ENCODE measurements around the gene P2RY4.
"Not testable (repeated sequence)": the region's sequence is repeated elsewhere in the genome, so short reads cannot be mapped to it uniquely, and the experiment has no call there.

P2RY4 gene

GRCh38 chrX:70226687-70227086 is 33.3 kb downstream of the P2RY4 start:
- TF ChIP-seq CSDC2 (CRISPR knock-in tag; IDR thresholded peaks at IDR 0.05) (no peak), SNAI2 (CRISPR knock-in tag; IDR thresholded peaks at IDR 0.05) (no peak), TOX (CRISPR knock-in tag; IDR thresholded peaks at IDR 0.05; ENCODE audit: borderline replicate concordance) (no peak), ZNF565 (CRISPR knock-in tag; conservative IDR thresholded peaks at IDR 0.05; ENCODE audit: low read depth) (no peak), TCF4 (CRISPR knock-in tag; IDR thresholded peaks at IDR 0.05; ENCODE audit: borderline replicate concordance) (no peak), ZC3H10 (CRISPR knock-in tag; IDR thresholded peaks at IDR 0.05) (no peak), OSR1 (CRISPR knock-in tag; IDR thresholded peaks at IDR 0.05) (no peak), RARB (CRISPR knock-in tag; IDR thresholded peaks at IDR 0.05) (no peak), ZFP3 (CRISPR knock-in tag; IDR thresholded peaks at IDR 0.05) (no peak), ARNTL (CRISPR knock-in tag; IDR thresholded peaks at IDR 0.05; ENCODE audit: borderline replicate concordance, low read depth) (no peak), ZNF8 (CRISPR knock-in tag; IDR thresholded peaks at IDR 0.05) (no peak)
- TF ChIP-seq, protein P1, sequence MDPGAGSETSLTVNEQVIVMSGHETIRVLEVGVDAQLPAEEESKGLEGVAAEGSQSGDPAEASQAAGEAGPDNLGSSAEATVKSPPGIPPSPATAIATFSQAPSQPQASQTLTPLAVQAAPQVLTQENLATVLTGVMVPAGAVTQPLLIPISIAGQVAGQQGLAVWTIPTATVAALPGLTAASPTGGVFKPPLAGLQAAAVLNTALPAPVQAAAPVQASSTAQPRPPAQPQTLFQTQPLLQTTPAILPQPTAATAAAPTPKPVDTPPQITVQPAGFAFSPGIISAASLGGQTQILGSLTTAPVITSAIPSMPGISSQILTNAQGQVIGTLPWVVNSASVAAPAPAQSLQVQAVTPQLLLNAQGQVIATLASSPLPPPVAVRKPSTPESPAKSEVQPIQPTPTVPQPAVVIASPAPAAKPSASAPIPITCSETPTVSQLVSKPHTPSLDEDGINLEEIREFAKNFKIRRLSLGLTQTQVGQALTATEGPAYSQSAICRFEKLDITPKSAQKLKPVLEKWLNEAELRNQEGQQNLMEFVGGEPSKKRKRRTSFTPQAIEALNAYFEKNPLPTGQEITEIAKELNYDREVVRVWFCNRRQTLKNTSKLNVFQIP (CRISPR knock-in tag; IDR thresholded peaks at IDR 0.05; ENCODE audit: borderline replicate concordance, low read depth), result no peak
- ATAC-seq, result no peak

DNA sequence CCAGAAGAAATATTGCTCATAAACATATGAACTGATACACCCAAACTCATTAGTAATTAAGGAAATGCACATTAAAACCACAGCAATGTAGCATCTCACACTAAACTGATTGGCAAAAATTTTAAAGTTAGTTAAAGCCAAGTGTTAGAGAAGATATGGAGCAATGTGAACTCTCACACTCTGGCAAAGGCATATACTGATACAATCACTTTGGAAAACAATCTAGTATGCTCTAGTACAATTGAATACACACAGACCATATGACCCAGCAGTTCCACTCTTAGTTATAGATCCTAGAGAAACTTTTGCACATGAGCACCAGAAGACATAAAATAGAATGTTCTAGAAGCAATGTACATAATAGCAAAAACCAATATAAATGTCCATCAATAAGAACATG is 34.0 kb downstream of the P2RY4 start:
- no peak for TF ChIP-seq ISL1 (CRISPR knock-in tag; IDR thresholded peaks at IDR 0.05)
- no peak for TF ChIP-seq ZFP30 (CRISPR knock-in tag; IDR thresholded peaks at IDR 0.05)
- no peak for TF ChIP-seq ZNF565 (CRISPR knock-in tag; conservative IDR thresholded peaks at IDR 0.05; ENCODE audit: low read depth)
- no peak for TF ChIP-seq ARNTL (CRISPR knock-in tag; IDR thresholded peaks at IDR 0.05; ENCODE audit: borderline replicate concordance, low read depth)
- no peak for TF ChIP-seq SNAI2 (CRISPR knock-in tag; IDR thresholded peaks at IDR 0.05)
- TF ChIP-seq ZFP3 (CRISPR knock-in tag; IDR thresholded peaks at IDR 0.05), result no peak
- no peak for TF ChIP-seq TOX (CRISPR knock-in tag; IDR thresholded peaks at IDR 0.05; ENCODE audit: borderline replicate concordance)
- TF ChIP-seq ZNF8 (CRISPR knock-in tag; IDR thresholded peaks at IDR 0.05), result no peak
- TF ChIP-seq CSRNP3 (CRISPR knock-in tag; IDR thresholded peaks at IDR 0.05), result no peak
- TF ChIP-seq, protein P2, sequence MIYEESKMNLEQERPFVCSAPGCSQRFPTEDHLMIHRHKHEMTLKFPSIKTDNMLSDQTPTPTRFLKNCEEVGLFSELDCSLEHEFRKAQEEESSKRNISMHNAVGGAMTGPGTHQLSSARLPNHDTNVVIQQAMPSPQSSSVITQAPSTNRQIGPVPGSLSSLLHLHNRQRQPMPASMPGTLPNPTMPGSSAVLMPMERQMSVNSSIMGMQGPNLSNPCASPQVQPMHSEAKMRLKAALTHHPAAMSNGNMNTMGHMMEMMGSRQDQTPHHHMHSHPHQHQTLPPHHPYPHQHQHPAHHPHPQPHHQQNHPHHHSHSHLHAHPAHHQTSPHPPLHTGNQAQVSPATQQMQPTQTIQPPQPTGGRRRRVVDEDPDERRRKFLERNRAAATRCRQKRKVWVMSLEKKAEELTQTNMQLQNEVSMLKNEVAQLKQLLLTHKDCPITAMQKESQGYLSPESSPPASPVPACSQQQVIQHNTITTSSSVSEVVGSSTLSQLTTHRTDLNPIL (CRISPR knock-in tag; IDR thresholded peaks at IDR 0.05; ENCODE audit: low read depth), result no peak
- TF ChIP-seq TCF4 (CRISPR knock-in tag; IDR thresholded peaks at IDR 0.05; ENCODE audit: borderline replicate concordance), result no peak
- TF ChIP-seq ZC3H10 (CRISPR knock-in tag; IDR thresholded peaks at IDR 0.05), result no peak
- no peak for TF ChIP-seq CSDC2 (CRISPR knock-in tag; IDR thresholded peaks at IDR 0.05)
- TF ChIP-seq, protein P1 (CRISPR knock-in tag; IDR thresholded peaks at IDR 0.05; ENCODE audit: borderline replicate concordance, low read depth), result no peak
- ATAC-seq, result no peak

- TF ChIP-seq SNAI2 (CRISPR knock-in tag; IDR thresholded peaks at IDR 0.05) (no peak), GLIS3 (CRISPR knock-in tag; IDR thresholded peaks at IDR 0.05) (no peak)
- no peak for ATAC-seq
Observed at GRCh38 chrX:70219938-70220764, 39.9 kb downstream of the P2RY4 start.

DNA sequence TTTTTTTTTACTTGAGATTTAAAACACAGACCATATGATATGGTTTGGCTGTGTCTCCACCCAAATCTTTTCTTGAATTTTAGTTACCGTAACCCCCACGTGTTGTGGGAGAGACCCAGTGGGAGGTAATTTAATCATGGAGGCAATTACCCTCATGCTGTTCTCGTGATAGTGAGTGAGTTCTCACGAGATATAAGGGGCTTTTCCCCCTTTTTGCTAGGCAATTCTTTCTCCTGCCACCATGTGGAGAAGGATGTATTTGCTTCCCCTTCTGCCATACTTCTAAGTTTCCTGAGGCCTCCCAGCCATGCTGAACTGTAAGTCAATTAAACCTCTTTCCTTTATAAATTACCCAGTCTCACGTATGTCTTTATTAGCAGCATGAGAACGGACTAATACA is 50.4 kb downstream of the P2RY4 start:
- ATAC-seq, result not testable (repeated sequence)

DNA sequence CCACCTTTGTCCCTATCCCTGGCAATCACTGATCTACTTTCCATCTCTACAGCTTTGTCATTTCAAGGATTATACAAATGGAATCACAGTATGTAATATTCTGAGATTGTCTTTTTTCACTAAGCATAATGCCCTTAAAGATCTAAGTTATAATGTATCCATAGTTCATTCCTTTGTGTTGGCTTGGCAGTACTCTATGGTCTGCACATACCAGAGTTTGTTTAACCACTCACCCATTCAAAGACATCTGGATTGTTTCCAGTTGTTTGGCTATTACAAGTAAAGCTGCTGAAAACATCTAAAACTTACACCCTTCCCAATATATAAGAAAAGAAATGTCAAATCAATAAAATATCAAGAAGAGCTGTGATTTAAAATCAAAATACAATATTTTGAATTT is 51.5 kb downstream of the P2RY4 start:
- no peak for ATAC-seq
- TF ChIP-seq ZNF8 (CRISPR knock-in tag; IDR thresholded peaks at IDR 0.05) (no peak), RARB (CRISPR knock-in tag; IDR thresholded peaks at IDR 0.05) (no peak), TOX (CRISPR knock-in tag; IDR thresholded peaks at IDR 0.05; ENCODE audit: borderline replicate concordance) (no peak), PPARA (CRISPR knock-in tag; IDR thresholded peaks at IDR 0.05; ENCODE audit: borderline replicate concordance) (no peak), GLIS3 (CRISPR knock-in tag; IDR thresholded peaks at IDR 0.05) (no peak), SNAI2 (CRISPR knock-in tag; IDR thresholded peaks at IDR 0.05) (no peak)
- TF ChIP-seq, protein P2 (CRISPR knock-in tag; IDR thresholded peaks at IDR 0.05; ENCODE audit: low read depth), result no peak
- TF ChIP-seq, protein P3, sequence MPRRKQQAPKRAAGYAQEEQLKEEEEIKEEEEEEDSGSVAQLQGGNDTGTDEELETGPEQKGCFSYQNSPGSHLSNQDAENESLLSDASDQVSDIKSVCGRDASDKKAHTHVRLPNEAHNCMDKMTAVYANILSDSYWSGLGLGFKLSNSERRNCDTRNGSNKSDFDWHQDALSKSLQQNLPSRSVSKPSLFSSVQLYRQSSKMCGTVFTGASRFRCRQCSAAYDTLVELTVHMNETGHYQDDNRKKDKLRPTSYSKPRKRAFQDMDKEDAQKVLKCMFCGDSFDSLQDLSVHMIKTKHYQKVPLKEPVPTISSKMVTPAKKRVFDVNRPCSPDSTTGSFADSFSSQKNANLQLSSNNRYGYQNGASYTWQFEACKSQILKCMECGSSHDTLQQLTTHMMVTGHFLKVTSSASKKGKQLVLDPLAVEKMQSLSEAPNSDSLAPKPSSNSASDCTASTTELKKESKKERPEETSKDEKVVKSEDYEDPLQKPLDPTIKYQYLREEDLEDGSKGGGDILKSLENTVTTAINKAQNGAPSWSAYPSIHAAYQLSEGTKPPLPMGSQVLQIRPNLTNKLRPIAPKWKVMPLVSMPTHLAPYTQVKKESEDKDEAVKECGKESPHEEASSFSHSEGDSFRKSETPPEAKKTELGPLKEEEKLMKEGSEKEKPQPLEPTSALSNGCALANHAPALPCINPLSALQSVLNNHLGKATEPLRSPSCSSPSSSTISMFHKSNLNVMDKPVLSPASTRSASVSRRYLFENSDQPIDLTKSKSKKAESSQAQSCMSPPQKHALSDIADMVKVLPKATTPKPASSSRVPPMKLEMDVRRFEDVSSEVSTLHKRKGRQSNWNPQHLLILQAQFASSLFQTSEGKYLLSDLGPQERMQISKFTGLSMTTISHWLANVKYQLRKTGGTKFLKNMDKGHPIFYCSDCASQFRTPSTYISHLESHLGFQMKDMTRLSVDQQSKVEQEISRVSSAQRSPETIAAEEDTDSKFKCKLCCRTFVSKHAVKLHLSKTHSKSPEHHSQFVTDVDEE (CRISPR knock-in tag; IDR thresholded peaks at IDR 0.05), result no peak
- TF ChIP-seq, protein P1 (CRISPR knock-in tag; IDR thresholded peaks at IDR 0.05; ENCODE audit: borderline replicate concordance, low read depth), result no peak

Data from SK-N-SH treated with all-trans-retinoic acid at 6 μM for 48 hours (cell line).